ENCODE results near the gene PSD2. TPM values are rescaled to one million over a fixed set of nuclear protein-coding genes. Genes with fewer than 3 reads are reported as not detected.

Gene PSD2
- total RNA-seq, 2 experiments from 2014 or later = 0.08 TPM; not detected in 1

DNA sequence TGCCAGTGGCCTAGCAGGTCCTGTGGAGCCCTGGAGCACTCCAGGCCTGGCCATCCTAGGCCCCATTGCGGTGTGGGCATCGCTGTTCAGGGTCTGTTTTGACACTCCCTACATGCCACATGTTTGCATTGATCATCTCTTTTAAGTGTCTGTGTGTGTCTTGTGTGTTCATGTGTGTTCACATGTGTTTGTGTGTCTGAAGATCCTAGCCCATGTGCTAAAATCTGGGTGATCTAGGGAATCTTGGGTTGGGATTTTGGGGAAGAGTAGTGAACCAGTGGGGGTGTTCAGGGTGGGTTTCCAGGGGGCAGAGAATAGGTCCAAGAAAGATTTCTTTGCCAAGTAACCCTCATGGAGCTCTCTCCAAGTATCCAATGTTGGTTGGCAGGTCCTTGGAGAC is 8.4 kb downstream of the PSD2 start:
- DNase-seq = no peak
- H3K4me3 Mint-ChIP-seq = no peak overlapping the region
- H3K27ac Mint-ChIP-seq = no peak overlapping the region
- intact Hi-C loops (cut with DNase I, micrococcal nuclease) = no loop called here
- Histone ChIP-seq H3K27me3 (ENCODE audit: control insufficient read depth in 1 of 2, insufficient read depth in 2 of 2, low read length in 2 of 2) (peaks cover 19% of the 10 kb centered on the region in 2 experiments), H3K4me3 (ENCODE audit: low read length) (no peak overlapping the region), H3K4me1 (ENCODE audit: insufficient read depth, low read length) (no peaks in the 10 kb centered on the region), H3K27ac (ENCODE audit: low read depth in 1 of 2, low read length in 2 of 2) (no peak overlapping the region), H3K9me3 (ENCODE audit: control insufficient read depth in 1 of 2, insufficient read depth in 1 of 2, low read length in 2 of 2) (peaks cover 0 to 7% of the 10 kb centered on the region in 2 experiments), H3K36me3 (ENCODE audit: insufficient read depth, low read length) (no peaks in the 10 kb centered on the region)
- no peak for ATAC-seq (ENCODE audit: poor library complexity)
- H3K36me3 Mint-ChIP-seq (ENCODE audit: low read depth) = no peaks in the 10 kb centered on the region
- TF ChIP-seq CTCF (IDR thresholded peaks at IDR 0.05) = no peak
- H3K9me3 Mint-ChIP-seq = no peaks in the 10 kb centered on the region
- peaks cover 59% of the 10 kb centered on the region for H3K27me3 Mint-ChIP-seq
- no peaks in the 10 kb centered on the region for H3K4me1 Mint-ChIP-seq (ENCODE audit: low read depth)
- POLR2A ChIA-PET = no interaction called here
- CTCF ChIA-PET = no interaction called here

GRCh38 chr5:139804800-139805397 is 9.3 kb downstream of the PSD2 start:
- Mint-ChIP-seq H3K36me3 (ENCODE audit: low read depth) (no peaks in the 10 kb centered on the region), H3K4me3 (no peak overlapping the region), H3K9me3 (no peaks in the 10 kb centered on the region), H3K27ac (no peak overlapping the region), H3K4me1 (ENCODE audit: low read depth) (no peaks in the 10 kb centered on the region), H3K27me3 (peaks cover 52% of the 10 kb centered on the region)
- ATAC-seq (ENCODE audit: poor library complexity) (no peak), DNase-seq (no peak)
- intact Hi-C loops (cut with DNase I, micrococcal nuclease) = no loop called here
- ChIA-PET CTCF (no interaction called here), POLR2A (no interaction called here)
- TF ChIP-seq CTCF (IDR thresholded peaks at IDR 0.05) = no peak
- Histone ChIP-seq H3K27me3 (ENCODE audit: control insufficient read depth in 1 of 2, insufficient read depth in 2 of 2, low read length in 2 of 2) (peaks cover 10 to 20% of the 10 kb centered on the region in 2 experiments), H3K27ac (ENCODE audit: low read depth in 1 of 2, low read length in 2 of 2) (no peak overlapping the region), H3K4me1 (ENCODE audit: insufficient read depth, low read length) (no peaks in the 10 kb centered on the region), H3K36me3 (ENCODE audit: insufficient read depth, low read length) (no peaks in the 10 kb centered on the region), H3K9me3 (ENCODE audit: control insufficient read depth in 1 of 2, insufficient read depth in 1 of 2, low read length in 2 of 2) (peaks cover 0 to 15% of the 10 kb centered on the region in 2 experiments), H3K4me3 (ENCODE audit: low read length) (no peak overlapping the region)

GRCh38 chr5:139805545-139805944 is 9.9 kb downstream of the PSD2 start:
- no peak overlapping the region for H3K4me3 ChIP-seq (ENCODE audit: low read length)
- H3K36me3 Mint-ChIP-seq (ENCODE audit: low read depth) = no peaks in the 10 kb centered on the region
- CTCF ChIA-PET = no interaction called here
- DNase-seq (no peak), ATAC-seq (ENCODE audit: poor library complexity) (no peak)
- no peaks in the 10 kb centered on the region for H3K4me1 Mint-ChIP-seq (ENCODE audit: low read depth)
- H3K9me3 ChIP-seq (ENCODE audit: control insufficient read depth in 1 of 2, insufficient read depth in 1 of 2, low read length in 2 of 2) = peaks cover 0 to 15% of the 10 kb centered on the region in 2 experiments
- peaks cover 10 to 17% of the 10 kb centered on the region in 2 experiments for H3K27me3 ChIP-seq (ENCODE audit: control insufficient read depth in 1 of 2, insufficient read depth in 2 of 2, low read length in 2 of 2)
- no peak overlapping the region for H3K4me3 Mint-ChIP-seq
- POLR2A ChIA-PET = no interaction called here
- H3K9me3 Mint-ChIP-seq = no peaks in the 10 kb centered on the region
- peaks cover 52% of the 10 kb centered on the region for H3K27me3 Mint-ChIP-seq
- TF ChIP-seq CTCF (IDR thresholded peaks at IDR 0.05) = no peak
- H3K27ac Mint-ChIP-seq = no peak overlapping the region
- intact Hi-C loops (cut with DNase I, micrococcal nuclease) = no loop called here
- H3K27ac ChIP-seq (ENCODE audit: low read depth in 1 of 2, low read length in 2 of 2) = no peak overlapping the region
- H3K4me1 ChIP-seq (ENCODE audit: insufficient read depth, low read length) = no peaks in the 10 kb centered on the region
- no peaks in the 10 kb centered on the region for H3K36me3 ChIP-seq (ENCODE audit: insufficient read depth, low read length)
